ENCODE measurements around the gene DCP2.

The DCP2 gene

GRCh38 chr5:113022661-113023060 is 46.1 kb downstream of the DCP2 start:
- TF ChIP-seq RAD21 (IDR thresholded peaks at IDR 0.05; ENCODE audit: low read depth) (no peak), YY1 (IDR thresholded peaks at IDR 0.05; ENCODE audit: low read depth) (no peak), FOXM1 (IDR thresholded peaks at IDR 0.05; ENCODE audit: borderline replicate concordance, low read depth) (no peak), TEAD4 (IDR thresholded peaks at IDR 0.05) (no peak), NFIC (IDR thresholded peaks at IDR 0.05) (no peak)

- TF ChIP-seq NFIC (IDR thresholded peaks at IDR 0.05) = 0 out of 2 replicates have a peak, but pooled peaks have one; percentile 20
- TF ChIP-seq ZBTB7A (IDR thresholded peaks at IDR 0.05; ENCODE audit: low read depth) = no peak
- no peak for TF ChIP-seq RAD21 (IDR thresholded peaks at IDR 0.05; ENCODE audit: low read depth)
These were observed 47.6 kb downstream of the DCP2 start for GRCh38 chr5:113024076-113024697.

- TF ChIP-seq TAF1 (IDR thresholded peaks at IDR 0.05; ENCODE audit: low read depth) (no peak), REST (IDR thresholded peaks at IDR 0.05; ENCODE audit: low read depth) (no peak), CEBPB (IDR thresholded peaks at IDR 0.05) (no peak), MAX (IDR thresholded peaks at IDR 0.05) (no peak), USF1 (IDR thresholded peaks at IDR 0.05) (no peak), NFIC (IDR thresholded peaks at IDR 0.05) (no peak)
These were observed 49.0 kb downstream of the DCP2 start for GRCh38 chr5:113025596-113025995.

GRCh38 chr5:113026211-113026610 is 49.6 kb downstream of the DCP2 start:
- TF ChIP-seq RAD21 (IDR thresholded peaks at IDR 0.05; ENCODE audit: low read depth) (no peak), TCF12 (IDR thresholded peaks at IDR 0.05; ENCODE audit: low read depth) (no peak), NFIC (IDR thresholded peaks at IDR 0.05) (no peak), CREB1 (IDR thresholded peaks at IDR 0.05; ENCODE audit: low read depth) (no peak), TEAD4 (IDR thresholded peaks at IDR 0.05) (no peak), EP300 (IDR thresholded peaks at IDR 0.05; ENCODE audit: borderline replicate concordance) (no peak), YY1 (IDR thresholded peaks at IDR 0.05; ENCODE audit: low read depth) (no peak), REST (IDR thresholded peaks at IDR 0.05; ENCODE audit: low read depth) (no peak), CEBPB (IDR thresholded peaks at IDR 0.05) (no peak), TAF1 (IDR thresholded peaks at IDR 0.05; ENCODE audit: low read depth) (no peak), ZBTB7A (IDR thresholded peaks at IDR 0.05; ENCODE audit: low read depth) (no peak), MAX (IDR thresholded peaks at IDR 0.05) (no peak)

GRCh38 chr5:113027015-113027414 is 50.4 kb downstream of the DCP2 start:
- TF ChIP-seq YY1 (IDR thresholded peaks at IDR 0.05; ENCODE audit: low read depth) = no peak
- no peak for TF ChIP-seq REST (IDR thresholded peaks at IDR 0.05; ENCODE audit: low read depth)
- TF ChIP-seq ZBTB7A (IDR thresholded peaks at IDR 0.05; ENCODE audit: low read depth) = no peak
- no peak for TF ChIP-seq EP300 (IDR thresholded peaks at IDR 0.05; ENCODE audit: borderline replicate concordance)
- TF ChIP-seq NFIC (IDR thresholded peaks at IDR 0.05) = no peak
- no peak for TF ChIP-seq TCF12 (IDR thresholded peaks at IDR 0.05; ENCODE audit: low read depth)
- TF ChIP-seq RAD21 (IDR thresholded peaks at IDR 0.05; ENCODE audit: low read depth) = no peak
- TF ChIP-seq TEAD4 (IDR thresholded peaks at IDR 0.05) = no peak
- no peak for TF ChIP-seq USF1 (IDR thresholded peaks at IDR 0.05)
- no peak for TF ChIP-seq TAF1 (IDR thresholded peaks at IDR 0.05; ENCODE audit: low read depth)
- TF ChIP-seq CREB1 (IDR thresholded peaks at IDR 0.05; ENCODE audit: low read depth) = no peak
- no peak for TF ChIP-seq FOXM1 (IDR thresholded peaks at IDR 0.05; ENCODE audit: borderline replicate concordance, low read depth)
- TF ChIP-seq MAX (IDR thresholded peaks at IDR 0.05) = no peak
- no peak for TF ChIP-seq CEBPB (IDR thresholded peaks at IDR 0.05)
- no peak for TF ChIP-seq EGR1 (IDR thresholded peaks at IDR 0.05)

Data from Ishikawa (cell line).